Glutamatergic neuron (in vitro differentiated cells): ENCODE measurements around the gene IRF7. TPM values are rescaled to one million over a fixed set of nuclear protein-coding genes. Genes with fewer than 3 reads are reported as not detected.

ENCODE experiments used
- DNase-seq: peaks from one replicate; pipeline ENCODE4 v3.0.0; 2022
- H3K27ac Mint-ChIP-seq: one replicate; pipeline ENCODE4 v1.8.0; 2020; ENCODE audit warnings: mild to moderate bottlenecking, mixed read lengths, inconsistent platforms; ENCODE audit not compliant: unreplicated experiment
- H3K27me3 Mint-ChIP-seq: one replicate; pipeline ENCODE4 v1.8.0; 2020; ENCODE audit warnings: mild to moderate bottlenecking, moderate library complexity, mixed read lengths, inconsistent platforms; ENCODE audit not compliant: unreplicated experiment
- H3K36me3 Mint-ChIP-seq: one replicate; pipeline ENCODE4 v1.8.0; 2020; ENCODE audit warnings: mild to moderate bottlenecking, mixed read lengths, inconsistent platforms; ENCODE audit not compliant: unreplicated experiment
- H3K4me1 Mint-ChIP-seq: one replicate; pipeline ENCODE4 v1.8.0; 2020; ENCODE audit warnings: mild to moderate bottlenecking, low read depth, mixed read lengths, inconsistent platforms; ENCODE audit not compliant: unreplicated experiment
- H3K4me3 Mint-ChIP-seq: one replicate; pipeline ENCODE4 v1.8.0; 2020; ENCODE audit warnings: mild to moderate bottlenecking, mixed read lengths, inconsistent platforms; ENCODE audit not compliant: unreplicated experiment
- H3K9me3 Mint-ChIP-seq: one replicate; pipeline ENCODE4 v1.8.0; 2020; ENCODE audit warnings: mild to moderate bottlenecking, moderate library complexity, mixed read lengths, inconsistent platforms; ENCODE audit not compliant: unreplicated experiment
- long read RNA-seq: library from polyadenylated mRNA; unstranded; transcript quantifications from one replicate; pipeline ENCODE4 v2.0.0, GENCODE V29; 2020; ENCODE audit not compliant: unreplicated experiment
- total RNA-seq: library from RNA; stranded (reverse); fragmentation: NEBNext Ultra II Directional; extraction: Animal tissue kit (Norgen Biotek cat#: 25700); gene quantifications from one replicate; pipeline ENCODE4 v1.2.1, GENCODE V29; 2021; ENCODE audit not compliant: unreplicated experiment
- TF ChIP-seq, protein P1 (sequence below): fragments of 200-600 bp; sonication (generic); IDR thresholded peaks from one replicate; pipeline ENCODE4 v1.5.0; 2021; ENCODE audit not compliant: partially characterized antibody, unreplicated experiment

The IRF7 gene
- total RNA-seq, result 17.7 TPM
- long read RNA-seq, partial matches to known transcripts, result 2 of 13 reads
- long read RNA-seq, other reads (novel, unspliced or antisense), result 7 of 13 reads

DNA sequence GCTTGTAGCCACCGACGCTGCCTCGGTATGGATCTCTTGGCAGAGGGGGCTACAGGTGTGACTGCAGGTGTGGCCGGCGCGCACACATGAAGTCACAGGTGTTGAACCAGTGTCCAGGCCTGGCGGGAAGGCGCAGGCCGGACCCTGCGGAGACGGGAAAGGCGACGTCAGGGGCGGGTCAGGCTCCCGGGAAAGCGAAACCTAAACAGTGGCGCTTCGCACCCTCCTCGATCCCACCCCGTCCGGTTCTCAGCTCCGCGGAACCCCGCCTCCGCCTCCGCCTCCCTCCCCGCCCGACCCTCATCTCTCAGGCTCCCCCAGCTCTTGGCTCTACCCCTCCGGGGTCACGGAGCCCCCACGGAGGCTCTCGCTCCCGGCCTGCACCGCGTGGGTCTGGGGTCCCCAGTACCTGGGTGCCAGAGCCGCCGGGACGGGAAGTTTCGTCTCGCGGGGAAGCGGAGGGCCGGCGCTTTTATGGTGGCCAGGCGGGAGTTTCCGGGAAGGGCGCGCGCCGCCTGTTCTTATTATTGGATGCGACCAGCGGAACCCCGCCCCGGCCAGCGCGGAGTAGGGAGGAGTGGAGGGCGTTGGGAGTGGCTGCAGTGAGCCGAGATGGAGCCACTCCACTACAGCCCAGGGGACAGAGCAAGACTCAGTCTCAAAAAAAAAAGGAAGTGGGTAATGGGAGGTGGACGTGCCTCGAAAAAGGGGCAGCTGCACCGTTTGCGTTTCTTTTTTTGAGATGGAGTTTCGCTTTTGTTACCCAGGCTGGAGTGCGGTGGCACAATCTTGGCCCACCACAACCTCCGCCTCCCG is at the start of gene IRF7:
TSS of gene IRF7 (minus strand) at position 447 of the 816 bp plus-strand sequence. CDS start 586 bp downstream, outside the sequence.
- Mint-ChIP-seq H3K9me3 (peaks cover 7% of the 10 kb centered on the region), H3K27ac (no peak within 1 kb of the TSS), H3K36me3 (no peaks in the 10 kb centered on the region), H3K27me3 (peaks cover 10% of the 10 kb centered on the region), H3K4me3 (peak within 1 kb of the TSS; percentile 85), H3K4me1 (peaks cover 8% of the 10 kb centered on the region)
- TF ChIP-seq, protein P1, sequence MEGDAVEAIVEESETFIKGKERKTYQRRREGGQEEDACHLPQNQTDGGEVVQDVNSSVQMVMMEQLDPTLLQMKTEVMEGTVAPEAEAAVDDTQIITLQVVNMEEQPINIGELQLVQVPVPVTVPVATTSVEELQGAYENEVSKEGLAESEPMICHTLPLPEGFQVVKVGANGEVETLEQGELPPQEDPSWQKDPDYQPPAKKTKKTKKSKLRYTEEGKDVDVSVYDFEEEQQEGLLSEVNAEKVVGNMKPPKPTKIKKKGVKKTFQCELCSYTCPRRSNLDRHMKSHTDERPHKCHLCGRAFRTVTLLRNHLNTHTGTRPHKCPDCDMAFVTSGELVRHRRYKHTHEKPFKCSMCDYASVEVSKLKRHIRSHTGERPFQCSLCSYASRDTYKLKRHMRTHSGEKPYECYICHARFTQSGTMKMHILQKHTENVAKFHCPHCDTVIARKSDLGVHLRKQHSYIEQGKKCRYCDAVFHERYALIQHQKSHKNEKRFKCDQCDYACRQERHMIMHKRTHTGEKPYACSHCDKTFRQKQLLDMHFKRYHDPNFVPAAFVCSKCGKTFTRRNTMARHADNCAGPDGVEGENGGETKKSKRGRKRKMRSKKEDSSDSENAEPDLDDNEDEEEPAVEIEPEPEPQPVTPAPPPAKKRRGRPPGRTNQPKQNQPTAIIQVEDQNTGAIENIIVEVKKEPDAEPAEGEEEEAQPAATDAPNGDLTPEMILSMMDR, result no peak
- DNase-seq, result peak; percentile 93

- Mint-ChIP-seq H3K4me3 (no peak overlapping the region), H3K27me3 (peaks cover 2% of the 10 kb centered on the region), H3K27ac (no peak overlapping the region), H3K36me3 (no peaks in the 10 kb centered on the region), H3K9me3 (peaks cover 3% of the 10 kb centered on the region), H3K4me1 (no peaks in the 10 kb centered on the region)
- no peak for DNase-seq
- TF ChIP-seq, protein P1, result no peak
These were observed 49.4 kb upstream of the IRF7 start for GRCh38 chr11:665062-665703.

- peaks cover 3% of the 10 kb centered on the region for H3K9me3 Mint-ChIP-seq
- H3K4me1 Mint-ChIP-seq, result no peaks in the 10 kb centered on the region
- H3K27ac Mint-ChIP-seq, result peak overlapping the region; percentile 8
- no peak overlapping the region for H3K4me3 Mint-ChIP-seq
- H3K36me3 Mint-ChIP-seq, result no peaks in the 10 kb centered on the region
- peak; percentile 66 for DNase-seq
- TF ChIP-seq, protein P1, result peak; percentile 69
- peaks cover 2% of the 10 kb centered on the region for H3K27me3 Mint-ChIP-seq
These were observed 47.0 kb upstream of the IRF7 start for GRCh38 chr11:662689-663274.

DNA sequence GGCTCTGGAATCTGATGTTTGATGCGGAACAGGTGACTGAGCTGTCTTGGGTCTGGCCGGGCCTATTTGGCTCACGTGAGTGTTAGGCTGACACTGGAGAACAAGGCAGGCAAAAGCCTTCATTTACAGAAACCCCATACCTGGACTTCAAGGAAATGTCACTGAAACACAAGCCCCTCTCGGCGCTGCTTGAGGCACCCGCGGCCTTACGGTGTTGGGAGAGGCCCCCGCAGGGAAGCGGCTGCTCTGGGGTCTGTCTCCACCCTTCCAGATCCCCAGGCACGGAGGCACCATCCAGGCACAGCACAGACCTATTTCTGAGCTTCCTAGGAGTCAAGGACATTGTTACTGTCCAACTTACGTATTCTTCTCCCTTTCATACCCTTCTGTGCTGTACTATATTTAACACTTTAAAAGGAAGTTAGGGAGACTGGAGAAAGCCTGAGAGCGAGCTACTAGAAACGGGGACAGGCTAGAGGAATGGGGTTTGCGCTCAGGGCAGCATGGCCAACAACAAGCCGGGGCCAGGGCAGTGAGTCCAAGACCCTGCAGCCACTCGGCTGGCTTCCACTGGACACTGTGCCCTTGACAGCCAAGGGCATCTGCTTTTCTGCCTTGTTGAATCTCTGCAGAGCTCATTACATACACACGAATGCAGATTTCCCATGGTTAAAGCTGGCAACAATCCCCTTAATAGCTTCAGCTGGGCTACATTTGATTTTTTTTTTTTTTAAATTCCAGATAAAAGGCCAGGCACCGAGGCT is 45.1 kb upstream of the IRF7 start:
- TF ChIP-seq, protein P1, result no peak
- Mint-ChIP-seq H3K36me3 (no peaks in the 10 kb centered on the region), H3K4me3 (no peak overlapping the region), H3K4me1 (no peaks in the 10 kb centered on the region), H3K27ac (no peak overlapping the region), H3K27me3 (peaks cover 2% of the 10 kb centered on the region), H3K9me3 (peaks cover 3% of the 10 kb centered on the region)
- no peak for DNase-seq
